Iris pigment epithelial cell (primary cell): ENCODE measurements around the gene DCHS2.

Experiments used
- DNase-seq: peaks from one replicate; pipeline ENCODE4 v3.0.0-alpha.2; 2011; ENCODE audit warnings: low read depth

Gene DCHS2

GRCh38 chr4:154491341-154492271 is at the start of gene DCHS2:
DCHS2 (minus strand) TSS chr4:154491799; CDS start chr4:154491355, 444 bp downstream.
- peak; percentile 22 for DNase-seq

- DNase-seq, result no peak
Observed at GRCh38 chr4:154534296-154534695, 42.7 kb upstream of the DCHS2 start.

DNA sequence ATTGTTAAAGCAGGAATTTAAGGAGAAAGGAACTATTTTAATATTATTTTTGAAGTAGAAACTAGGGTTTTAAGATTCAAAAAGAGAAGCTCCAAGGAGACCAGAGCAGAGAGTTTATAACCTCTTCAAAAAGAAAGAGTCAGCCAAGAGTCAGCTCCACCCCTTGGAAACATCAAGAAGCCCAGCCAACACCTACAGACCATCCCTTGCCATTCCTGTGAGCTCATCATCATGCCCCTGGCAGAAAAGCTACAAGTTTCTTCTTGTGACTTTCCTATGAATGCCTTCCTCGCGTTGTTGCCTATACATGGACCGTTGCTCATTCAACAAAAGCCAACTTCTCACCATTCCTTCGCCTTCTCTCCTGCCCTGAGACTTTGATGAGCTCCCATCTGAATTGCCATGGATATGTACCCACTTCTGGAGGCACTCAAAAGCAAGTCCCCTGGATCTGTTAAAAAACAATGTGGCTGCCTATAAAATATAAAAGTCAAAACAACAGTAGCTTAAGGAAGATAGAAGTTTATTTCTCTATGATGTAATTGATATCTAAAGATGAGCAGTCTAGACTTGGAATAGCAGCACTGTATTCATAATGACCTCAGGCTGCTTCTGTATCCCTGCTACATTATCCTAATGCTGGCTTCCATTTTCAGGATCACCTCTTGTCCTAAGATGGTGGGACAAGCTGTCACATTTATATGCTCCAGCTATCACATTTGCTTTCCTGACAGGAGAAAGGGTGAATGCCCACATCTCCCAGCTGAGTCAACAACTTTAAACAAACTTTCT is 38.3 kb upstream of the DCHS2 start:
- DNase-seq, result no peak

GRCh38 chr4:154528869-154529268 is 37.3 kb upstream of the DCHS2 start:
- DNase-seq, result no peak

DNA sequence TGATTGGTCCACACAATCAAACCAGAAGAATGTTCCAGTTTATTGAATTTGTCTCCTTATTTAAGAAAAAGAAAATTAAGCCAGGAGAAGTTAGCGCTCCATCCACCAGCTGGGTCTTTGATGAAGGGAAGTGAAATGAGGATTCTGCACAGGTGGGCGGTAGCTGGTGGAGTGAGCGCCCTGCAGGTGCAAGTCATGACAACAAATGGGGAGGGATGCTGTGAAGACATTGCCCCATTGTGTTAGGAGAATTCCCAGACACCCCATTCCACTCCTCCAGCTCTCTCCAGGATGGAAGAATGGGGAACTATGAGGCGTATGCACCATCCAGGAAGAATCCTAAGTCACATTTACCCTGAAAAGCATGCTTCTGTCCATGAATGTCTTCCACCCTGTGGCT is 35.7 kb upstream of the DCHS2 start:
- DNase-seq, result no peak

DNA sequence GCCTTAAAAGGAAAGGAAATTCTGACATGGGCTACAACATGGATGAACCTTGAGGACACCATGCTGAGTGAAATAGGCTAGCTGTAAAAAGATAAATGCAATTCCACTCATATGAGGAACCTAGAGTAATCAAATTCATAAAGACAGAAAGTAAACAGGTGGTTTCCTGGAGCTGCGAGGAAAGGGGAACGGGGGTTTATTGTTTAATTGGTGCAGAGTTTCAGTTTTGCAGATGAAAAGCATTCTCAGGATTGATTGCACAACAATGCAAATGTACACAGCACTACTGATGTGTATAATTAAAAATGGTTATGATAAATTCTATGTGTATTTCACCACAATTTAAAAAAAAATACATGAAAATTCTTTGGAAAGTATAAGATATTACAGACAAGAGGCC is 34.6 kb upstream of the DCHS2 start:
- DNase-seq, result no peak

DNA sequence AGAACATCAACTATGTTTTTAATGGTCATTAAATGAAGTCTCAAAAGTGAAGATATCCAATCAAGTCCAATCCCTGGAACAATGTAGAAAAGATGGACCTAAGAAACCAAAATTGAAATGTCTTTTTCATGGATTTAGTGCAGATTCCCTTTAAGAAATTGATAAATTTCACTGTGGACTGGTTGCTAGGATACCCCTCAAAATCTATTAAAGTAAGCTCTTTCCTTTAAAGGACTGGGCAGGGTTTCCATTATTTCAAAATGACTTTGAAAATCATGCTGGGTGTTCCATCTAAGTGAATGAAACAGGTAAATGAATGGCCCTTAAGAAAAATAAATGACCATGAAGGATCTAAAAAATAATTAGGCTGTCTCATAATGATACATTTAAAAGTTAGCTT is 30.0 kb upstream of the DCHS2 start:
- no peak for DNase-seq

- DNase-seq, result no peak
Observed at GRCh38 chr4:154519214-154519613, 27.6 kb upstream of the DCHS2 start.

- no peak for DNase-seq
Observed at GRCh38 chr4:154517591-154517990, 26.0 kb upstream of the DCHS2 start.

DNA sequence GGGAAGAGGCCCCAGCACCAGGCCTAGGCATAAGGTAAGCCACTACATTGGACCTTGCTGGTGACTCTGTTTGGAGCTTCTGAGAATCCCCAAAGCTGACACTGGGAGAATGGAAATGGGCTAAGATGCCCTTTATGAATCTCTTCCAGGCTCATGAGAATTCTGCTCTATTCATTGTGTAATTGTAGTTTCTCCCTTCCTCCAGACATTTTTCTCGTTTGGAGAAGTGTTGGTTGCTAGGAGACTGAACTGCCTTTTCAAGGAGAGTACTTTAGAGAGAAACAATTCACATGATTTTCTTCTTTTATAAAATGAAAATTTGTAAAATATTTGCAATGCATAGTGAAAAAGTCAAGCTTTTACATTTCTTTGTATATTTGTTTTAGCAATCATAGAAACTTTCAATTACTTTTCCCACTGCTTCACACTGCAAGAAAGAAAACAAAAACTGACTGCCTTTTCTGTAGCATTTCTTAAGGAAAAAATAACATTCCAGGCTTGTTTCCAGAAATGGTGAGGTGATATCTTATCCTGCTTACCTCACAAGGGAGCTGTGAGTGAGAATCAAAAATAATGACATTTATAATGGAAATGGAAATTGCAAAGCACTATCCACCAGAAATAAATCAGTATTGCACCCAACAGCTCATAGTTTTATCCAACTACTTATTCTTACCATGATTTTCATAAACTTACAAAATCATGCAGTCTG is 24.9 kb upstream of the DCHS2 start:
- no peak for DNase-seq

DNA sequence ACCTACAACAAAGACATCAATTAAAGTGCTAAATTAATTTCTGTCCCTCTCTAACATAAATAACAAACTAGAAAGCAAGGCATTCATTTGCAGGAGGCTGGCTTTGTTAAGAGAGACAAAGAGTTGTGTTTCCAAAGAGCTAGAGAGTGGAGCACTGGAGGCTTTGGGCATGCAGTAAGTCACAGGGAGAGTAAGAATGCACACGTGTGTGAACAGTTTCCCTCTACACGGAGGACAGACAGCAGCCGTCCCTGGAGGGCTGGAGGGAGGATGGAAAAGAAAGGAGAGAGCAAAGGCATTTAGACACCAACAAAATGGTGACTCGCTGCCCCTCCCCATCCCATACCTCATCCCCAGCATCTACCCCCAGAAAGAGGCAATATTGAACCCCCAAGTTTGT is 20.4 kb upstream of the DCHS2 start:
- no peak for DNase-seq

- DNase-seq, result no peak
Observed at GRCh38 chr4:154511548-154511947, 19.9 kb upstream of the DCHS2 start.

GRCh38 chr4:154507156-154507555 is 15.6 kb upstream of the DCHS2 start:
- DNase-seq, result no peak

DNA sequence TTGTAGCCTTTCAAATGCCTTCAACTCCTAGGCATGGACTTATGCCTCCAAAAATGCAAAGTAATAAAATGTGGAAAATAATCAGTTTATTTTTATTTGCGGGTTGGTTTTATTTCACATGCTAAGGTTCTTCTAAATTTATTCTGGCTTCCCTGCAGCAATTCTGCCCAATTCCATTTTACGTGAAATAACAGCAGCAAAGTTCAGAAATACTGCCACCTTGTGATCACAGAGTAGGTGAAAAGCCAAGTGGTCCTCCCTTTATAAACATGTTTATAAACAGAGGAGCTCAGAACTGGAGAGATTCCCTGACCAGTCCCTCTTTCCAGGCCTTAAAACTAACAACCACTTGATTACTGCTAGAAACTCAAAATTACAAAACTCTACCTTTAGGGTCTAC is 14.7 kb upstream of the DCHS2 start:
- DNase-seq, result peak; percentile 33

- peak; percentile 15 for DNase-seq
Observed at GRCh38 chr4:154503598-154503997, 12.0 kb upstream of the DCHS2 start.

GRCh38 chr4:154502111-154502510 is 10.5 kb upstream of the DCHS2 start:
- DNase-seq, result no peak

DNA sequence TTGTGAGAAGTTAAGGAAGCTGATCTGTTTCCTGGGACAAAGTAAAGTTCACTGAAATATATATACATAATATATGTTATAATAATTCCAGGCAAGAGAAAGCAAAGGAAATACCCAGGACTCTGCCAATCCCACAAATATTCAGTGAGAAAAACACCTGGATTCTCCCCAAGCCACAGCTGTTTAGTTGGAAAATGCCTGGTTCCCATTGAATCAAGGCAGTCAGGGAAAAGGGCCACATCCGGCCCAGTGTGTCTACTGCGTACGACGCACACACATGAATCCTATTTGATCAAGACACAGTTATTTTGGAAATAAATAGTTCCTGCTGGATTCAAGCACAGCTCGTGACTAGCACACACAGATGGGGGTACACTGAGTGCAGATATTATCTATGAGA is 6.3 kb upstream of the DCHS2 start:
- no peak for DNase-seq

DNA sequence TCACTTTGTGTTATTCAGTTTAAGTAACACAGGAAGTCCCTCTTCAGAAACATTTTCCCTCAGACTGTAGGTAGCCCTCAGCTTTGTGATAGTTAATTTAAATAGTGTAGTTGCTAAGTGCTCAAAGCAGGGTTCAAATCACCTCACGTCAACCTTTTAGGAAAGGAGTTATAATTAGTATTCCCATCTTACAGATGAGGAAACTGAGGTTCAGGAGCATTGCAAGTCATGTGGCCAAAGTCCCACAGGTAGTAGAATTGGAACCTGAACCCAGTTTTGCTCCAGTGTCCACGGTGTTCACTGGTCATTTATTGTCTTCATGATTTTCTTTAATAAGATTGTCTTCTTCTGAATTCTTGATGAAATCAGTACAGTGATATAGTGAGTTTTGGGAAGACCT is 4.3 kb upstream of the DCHS2 start:
- no peak for DNase-seq

GRCh38 chr4:154492288-154492687 is 689 bp upstream of the DCHS2 start:
- DNase-seq, result no peak

- peak; percentile 10 for DNase-seq
Observed at GRCh38 chr4:154490583-154491340, 837 bp downstream of the DCHS2 start.

- DNase-seq, result no peak
Observed at GRCh38 chr4:154490234-154490582, 1.4 kb downstream of the DCHS2 start.
